ENCODE results near the gene OAS1. TPM values are rescaled to one million over a fixed set of nuclear protein-coding genes. Genes with fewer than 3 reads are reported as not detected.

OAS1 gene
- total RNA-seq, 4 donors from 2014 or later: 22.8 to 111 (median 29.1) TPM

DNA sequence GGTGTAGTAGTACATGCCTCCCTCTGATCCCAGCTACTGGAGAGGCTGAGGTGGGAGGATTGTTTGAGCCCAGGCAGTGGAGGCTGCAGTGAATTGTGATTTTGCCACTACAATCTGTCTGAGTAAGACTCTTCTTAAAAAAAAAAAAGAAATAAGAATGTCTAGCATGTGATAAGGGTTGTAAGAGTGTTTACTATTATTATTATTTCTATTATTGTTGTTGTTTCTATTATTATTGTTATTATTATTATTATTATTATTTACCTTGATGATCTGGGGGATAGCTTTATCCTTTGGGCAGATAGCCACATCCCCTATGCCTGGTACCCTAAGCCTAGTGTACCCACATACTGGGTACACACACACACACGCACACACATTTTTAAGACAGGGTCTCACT, 35.8 kb downstream of the OAS1 start:
- no peak for DNase-seq (ENCODE audit: low spot score)
- TF ChIP-seq CTCF (IDR thresholded peaks at IDR 0.05): no peak
- ATAC-seq (ENCODE audit: low FRiP score): no peak

- no peak for ATAC-seq (ENCODE audit: low FRiP score)
- no peak for TF ChIP-seq CTCF (IDR thresholded peaks at IDR 0.05)
- DNase-seq (ENCODE audit: low spot score): no peak
Measured at GRCh38 chr12:112944024-112944690, 37.4 kb downstream of the OAS1 start.

- DNase-seq (ENCODE audit: low spot score): no peak
- TF ChIP-seq CTCF (IDR thresholded peaks at IDR 0.05): no peak
- ATAC-seq (ENCODE audit: low FRiP score): no peak
Measured at GRCh38 chr12:112945515-112945914, 38.8 kb downstream of the OAS1 start.

GRCh38 chr12:112946236-112947000, 39.7 kb downstream of the OAS1 start:
- ATAC-seq (ENCODE audit: low FRiP score): no peak
- no peak for TF ChIP-seq CTCF (IDR thresholded peaks at IDR 0.05)
- DNase-seq (ENCODE audit: low spot score): no peak

DNA sequence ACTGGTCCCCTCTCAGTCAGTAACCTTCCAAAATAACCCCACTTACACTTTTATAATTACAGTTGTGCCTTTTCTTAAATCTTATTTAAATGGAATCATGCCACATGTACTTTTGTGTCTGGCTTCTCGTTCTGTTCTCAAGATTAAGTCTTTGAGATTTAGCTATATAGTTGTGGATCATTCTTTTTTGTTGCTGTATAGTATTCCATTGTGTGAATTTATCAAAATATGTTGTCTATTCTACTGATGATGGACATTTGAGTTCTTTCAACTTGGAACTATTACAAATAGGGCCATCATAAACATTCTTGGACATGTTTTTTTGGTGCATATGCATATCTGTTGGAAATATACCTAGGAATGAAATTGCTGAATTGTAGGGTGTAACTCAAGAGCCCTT, 40.6 kb downstream of the OAS1 start:
- DNase-seq (ENCODE audit: low spot score) (no peak), ATAC-seq (ENCODE audit: low FRiP score) (no peak)
- TF ChIP-seq CTCF (IDR thresholded peaks at IDR 0.05): no peak

DNA sequence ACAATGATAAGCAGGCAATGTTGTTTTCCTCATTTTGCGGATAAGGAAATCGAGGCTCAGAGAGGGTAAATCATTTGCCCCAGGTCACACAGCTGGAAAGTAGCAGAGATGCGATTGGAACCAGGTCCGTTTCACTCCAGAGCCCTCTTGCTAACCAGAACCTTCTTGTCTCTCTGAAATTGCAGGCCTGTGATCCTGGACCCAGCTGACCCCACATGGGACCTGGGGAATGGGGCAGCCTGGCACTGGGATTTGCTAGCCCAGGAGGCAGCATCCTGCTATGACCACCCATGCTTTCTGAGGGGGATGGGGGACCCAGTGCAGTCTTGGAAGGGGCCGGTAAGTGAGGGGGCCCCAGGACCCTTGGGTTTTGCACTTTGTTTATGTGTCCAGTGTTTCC, 41.0 kb downstream of the OAS1 start:
- no peak for TF ChIP-seq CTCF (IDR thresholded peaks at IDR 0.05)
- DNase-seq (ENCODE audit: low spot score): no peak
- ATAC-seq (ENCODE audit: low FRiP score): no peak

- DNase-seq (ENCODE audit: low spot score) (no peak), ATAC-seq (ENCODE audit: low FRiP score) (no peak)
- no peak for TF ChIP-seq CTCF (IDR thresholded peaks at IDR 0.05)
Measured at GRCh38 chr12:112948806-112949205, 42.0 kb downstream of the OAS1 start.

Data from omental fat pad (tissue), 4 donors.